GM10248 (cell line): ENCODE data around the gene PLEKHA7.

Experiments
- CTCF ChIA-PET: fragments of 300-600 bp; sonication (Branson Sonifier 250); formaldehyde crosslinking; extraction: SDS; loops from one replicate; lab custom pipeline; 2021; ENCODE audit warnings: antibody characterized with exemption; lab: Yijun Ruan, JAX
- POLR2A ChIA-PET: fragments of 350-650 bp; sonication (Branson Sonifier 250); formaldehyde crosslinking; extraction: SDS; loops from one replicate; lab custom pipeline; 2020; ENCODE audit warnings: antibody characterized with exemption; lab: Yijun Ruan, JAX
- DNase-seq: peaks from one replicate; pipeline ENCODE4 v3.0.0; 2012; ENCODE audit errors: extremely low spot score
- CTCF ChIP-seq: IDR thresholded peaks from 2 replicates; pipeline ENCODE4 v1.5.1; 2012; ENCODE audit warnings: mild to moderate bottlenecking, low read depth; ENCODE audit errors: extremely low read depth, missing control alignments, control extremely low read depth

PLEKHA7 gene

GRCh38 chr11:16781936-16782919 is 232.0 kb downstream of the PLEKHA7 start:
- CTCF ChIA-PET: interaction anchor here (1.9 to 10.8 kb wide), 5 partner anchors 12 to 281 kb away, joined by 4 to 148 read pairs (median 80); no protein-coding TSS in a partner anchor
- DNase-seq: no peak
- POLR2A ChIA-PET: no interaction called here
- no peak for TF ChIP-seq CTCF

- TF ChIP-seq CTCF: no peak
- DNase-seq: no peak
- CTCF ChIA-PET: interaction anchor here (1.9 to 10.8 kb wide), 2 partner anchors 10 to 14 kb away, joined by 4 to 148 read pairs; no protein-coding TSS in a partner anchor
- POLR2A ChIA-PET: no interaction called here
Measured at GRCh38 chr11:16780698-16781550, 233.3 kb downstream of the PLEKHA7 start.

- TF ChIP-seq CTCF: no peak
- no peak for DNase-seq
- ChIA-PET CTCF (interaction anchor here (0.9 to 10.8 kb wide), 3 partner anchors 8 to 283 kb away, joined by 3 to 148 read pairs (median 3); no protein-coding TSS in a partner anchor), POLR2A (no interaction called here)
Measured at GRCh38 chr11:16780146-16780545, 234.1 kb downstream of the PLEKHA7 start.

- ChIA-PET POLR2A (no interaction called here), CTCF (interaction anchor here (0.9 to 1.0 kb wide), 2 partner anchors 9 to 284 kb away, joined by 3 read pairs; no protein-coding TSS in a partner anchor)
- DNase-seq: no peak
- no peak for TF ChIP-seq CTCF
Measured at GRCh38 chr11:16779436-16779835, 234.8 kb downstream of the PLEKHA7 start.

GRCh38 chr11:16778876-16779275 is 235.3 kb downstream of the PLEKHA7 start:
- TF ChIP-seq CTCF: no peak
- ChIA-PET POLR2A (no interaction called here), CTCF (no interaction called here)
- DNase-seq: no peak

- POLR2A ChIA-PET: no interaction called here
- TF ChIP-seq CTCF: no peak
- no peak for DNase-seq
- CTCF ChIA-PET: no interaction called here
Measured at GRCh38 chr11:16778286-16778685, 235.9 kb downstream of the PLEKHA7 start.
